Measurements from ENCODE around the gene CYBC1. TPM values are rescaled to one million over a fixed set of nuclear protein-coding genes. Genes with fewer than 3 reads are reported as not detected.

Gene CYBC1
- total RNA-seq, 1 donor from 2014 or later, result 132 TPM

DNA sequence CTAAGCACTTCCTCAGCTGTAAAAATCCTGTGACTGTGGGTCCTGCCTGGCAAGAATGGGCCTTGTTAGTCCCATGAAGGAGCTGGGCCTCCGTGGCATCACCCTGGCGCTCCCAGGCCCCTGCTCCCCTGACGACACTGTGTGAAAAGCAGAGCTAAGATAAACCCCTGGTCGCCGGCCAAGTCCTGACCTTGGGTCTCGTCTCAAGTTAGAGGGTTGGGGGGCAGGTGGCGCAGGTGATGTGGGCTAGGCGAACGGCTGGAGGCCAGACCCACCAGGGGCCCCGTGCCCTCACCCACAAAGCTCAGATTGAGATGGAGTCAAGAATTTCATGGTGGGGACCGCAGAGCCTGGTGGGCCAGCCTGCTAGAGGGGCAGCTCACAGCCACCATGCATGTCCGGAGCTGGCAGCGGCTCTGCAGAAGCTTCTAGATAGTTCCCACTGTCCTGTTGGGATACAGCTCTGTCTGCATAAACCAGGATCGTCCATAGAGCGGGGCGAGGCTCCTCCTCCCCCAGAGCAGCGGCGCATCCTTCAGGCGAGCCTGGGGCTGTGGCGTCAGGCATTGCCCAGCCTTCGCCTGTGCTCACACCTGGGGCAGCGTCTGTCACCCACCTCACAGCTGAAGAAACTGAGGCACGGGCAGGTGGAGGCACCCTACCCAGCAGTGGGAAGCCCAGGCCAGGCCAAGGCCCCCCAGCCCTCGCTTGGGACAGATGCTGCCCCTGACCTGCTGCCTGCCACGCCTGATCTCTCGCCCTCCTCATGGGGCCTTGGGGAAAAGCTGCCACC lies 12.0 kb downstream of the CYBC1 start:
- no peak overlapping the region for H3K27ac ChIP-seq
- no peaks in the 10 kb centered on the region for H3K27me3 ChIP-seq (ENCODE audit: low read depth)
- no peak overlapping the region for H3K4me3 ChIP-seq
- DNase-seq (no peak), ATAC-seq (no peak)
- intact Hi-C loops (cut with DNase I), result no loop called here
- peaks cover 5% of the 10 kb centered on the region for H3K4me1 ChIP-seq
- TF ChIP-seq, protein P1, sequence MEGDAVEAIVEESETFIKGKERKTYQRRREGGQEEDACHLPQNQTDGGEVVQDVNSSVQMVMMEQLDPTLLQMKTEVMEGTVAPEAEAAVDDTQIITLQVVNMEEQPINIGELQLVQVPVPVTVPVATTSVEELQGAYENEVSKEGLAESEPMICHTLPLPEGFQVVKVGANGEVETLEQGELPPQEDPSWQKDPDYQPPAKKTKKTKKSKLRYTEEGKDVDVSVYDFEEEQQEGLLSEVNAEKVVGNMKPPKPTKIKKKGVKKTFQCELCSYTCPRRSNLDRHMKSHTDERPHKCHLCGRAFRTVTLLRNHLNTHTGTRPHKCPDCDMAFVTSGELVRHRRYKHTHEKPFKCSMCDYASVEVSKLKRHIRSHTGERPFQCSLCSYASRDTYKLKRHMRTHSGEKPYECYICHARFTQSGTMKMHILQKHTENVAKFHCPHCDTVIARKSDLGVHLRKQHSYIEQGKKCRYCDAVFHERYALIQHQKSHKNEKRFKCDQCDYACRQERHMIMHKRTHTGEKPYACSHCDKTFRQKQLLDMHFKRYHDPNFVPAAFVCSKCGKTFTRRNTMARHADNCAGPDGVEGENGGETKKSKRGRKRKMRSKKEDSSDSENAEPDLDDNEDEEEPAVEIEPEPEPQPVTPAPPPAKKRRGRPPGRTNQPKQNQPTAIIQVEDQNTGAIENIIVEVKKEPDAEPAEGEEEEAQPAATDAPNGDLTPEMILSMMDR (IDR thresholded peaks at IDR 0.05), result no peak
- no peaks in the 10 kb centered on the region for H3K9me3 ChIP-seq
- H3K36me3 ChIP-seq, result peaks cover 43% of the 10 kb centered on the region

DNA sequence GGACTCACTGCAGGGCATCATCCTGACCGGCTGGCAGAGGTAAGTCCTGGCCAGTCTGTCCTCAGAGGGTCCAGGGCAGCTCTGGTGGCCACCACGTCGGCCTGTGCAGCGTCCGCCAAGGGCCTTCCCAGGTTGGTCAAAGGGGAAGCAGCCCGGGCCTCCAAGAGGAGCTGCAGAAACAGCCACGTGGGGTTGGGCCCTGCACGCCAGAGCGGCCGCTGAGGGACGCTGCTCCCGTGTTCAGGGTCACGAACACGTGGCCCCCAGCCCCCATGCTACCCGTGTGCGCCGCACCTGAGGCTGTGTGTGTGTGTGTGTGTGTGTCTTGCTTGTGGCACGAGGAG lies 13.3 kb downstream of the CYBC1 start:
- ATAC-seq (no peak), DNase-seq (no peak)
- Histone ChIP-seq H3K36me3 (peaks cover 31% of the 10 kb centered on the region), H3K9me3 (no peaks in the 10 kb centered on the region), H3K27me3 (ENCODE audit: low read depth) (no peaks in the 10 kb centered on the region), H3K4me3 (no peak overlapping the region), H3K27ac (no peak overlapping the region), H3K4me1 (peaks cover 5% of the 10 kb centered on the region)
- intact Hi-C loops (cut with DNase I), result no loop called here
- TF ChIP-seq, protein P1 (IDR thresholded peaks at IDR 0.05), result no peak

DNA sequence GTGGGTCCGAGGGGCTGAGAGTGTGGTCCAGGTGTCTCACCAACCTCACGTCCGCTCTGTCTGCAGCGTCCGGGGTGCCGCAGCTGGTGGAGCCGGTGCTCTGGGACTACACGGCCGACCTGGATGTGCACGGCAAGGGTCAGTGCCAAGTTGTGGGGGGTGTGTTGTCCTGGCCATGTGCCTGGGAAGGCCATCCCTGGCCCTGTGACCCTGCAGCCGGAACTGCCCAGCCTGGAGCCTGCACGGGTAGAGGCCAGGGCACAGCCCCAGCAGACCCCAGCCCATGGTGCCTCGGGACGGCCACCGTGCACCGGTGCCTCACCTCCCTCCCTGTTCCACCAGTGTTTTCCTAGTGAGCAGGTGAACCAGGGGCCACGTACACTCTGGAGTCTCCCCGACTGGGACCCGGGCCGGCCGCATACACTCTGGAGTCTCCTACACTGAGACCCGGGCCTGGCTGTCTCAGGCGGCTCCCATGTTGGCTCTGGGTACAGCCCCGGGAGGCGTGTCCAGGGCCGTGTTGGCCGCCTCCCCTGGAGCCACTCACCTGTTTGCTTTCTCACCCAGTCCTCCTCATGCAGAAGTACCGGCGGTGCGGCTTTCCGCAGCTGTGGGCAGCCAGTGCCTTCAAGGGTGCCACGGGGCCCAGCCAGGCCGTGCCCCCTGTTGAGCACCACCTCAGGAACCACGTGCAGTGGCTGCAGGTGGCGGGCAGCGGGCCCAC lies 13.8 kb downstream of the CYBC1 start:
- Histone ChIP-seq H3K4me3 (no peak overlapping the region), H3K9me3 (no peaks in the 10 kb centered on the region), H3K27me3 (ENCODE audit: low read depth) (no peaks in the 10 kb centered on the region), H3K27ac (no peak overlapping the region), H3K36me3 (peaks cover 25% of the 10 kb centered on the region), H3K4me1 (peaks cover 5% of the 10 kb centered on the region)
- TF ChIP-seq, protein P1 (IDR thresholded peaks at IDR 0.05), result no peak
- DNase-seq (no peak), ATAC-seq (no peak)
- intact Hi-C loops (cut with DNase I), result no loop called here

DNA sequence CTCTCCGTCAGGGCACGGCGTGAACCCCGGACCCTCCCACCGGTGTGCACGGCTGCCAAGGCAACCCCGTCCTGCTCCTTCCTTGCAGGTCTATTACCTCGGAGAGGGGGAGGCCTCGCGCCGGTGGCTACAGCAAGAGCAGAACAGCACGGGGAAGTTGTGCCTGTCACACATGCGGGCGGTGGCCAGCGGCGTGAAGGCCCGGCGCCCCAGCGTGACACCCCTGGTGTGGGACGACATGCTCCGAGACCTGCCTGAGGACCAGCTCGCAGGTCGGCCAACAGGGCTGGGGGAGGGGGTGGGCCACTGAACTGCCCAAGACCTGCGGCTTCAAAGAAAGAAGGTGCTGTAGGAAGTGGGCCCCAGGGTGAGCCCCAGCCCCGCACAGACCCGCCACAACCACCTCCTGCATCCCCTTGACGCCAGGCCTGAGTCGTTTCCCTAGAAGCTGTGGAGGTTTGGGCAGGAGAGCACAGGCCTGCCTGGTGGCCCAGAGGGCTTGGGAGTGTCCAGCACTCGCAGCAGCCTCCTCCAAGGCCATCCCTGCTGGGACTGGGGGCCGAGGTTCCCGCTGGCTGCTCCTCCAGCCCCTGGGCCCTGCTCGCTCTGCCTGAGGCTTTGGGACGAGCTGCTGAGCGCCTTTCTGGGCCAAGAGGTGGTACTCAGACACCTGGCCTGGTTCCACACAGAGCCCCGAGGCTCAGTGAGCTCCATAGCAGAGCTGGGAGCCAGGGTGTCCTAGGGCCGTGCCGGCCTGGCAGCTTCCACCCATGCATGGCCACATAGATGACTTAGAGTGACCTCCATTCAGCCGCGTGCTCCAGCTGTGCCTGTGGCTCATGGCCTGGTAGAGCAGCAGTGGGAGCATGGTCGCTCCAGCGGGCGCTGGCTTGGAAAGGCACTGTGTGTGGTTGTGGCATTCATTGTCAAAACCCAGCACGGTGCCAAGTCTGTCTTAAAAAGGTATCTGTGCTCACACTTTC lies 14.7 kb downstream of the CYBC1 start:
- H3K4me3 ChIP-seq, result no peak overlapping the region
- H3K36me3 ChIP-seq, result peaks cover 22% of the 10 kb centered on the region
- H3K27ac ChIP-seq, result no peak overlapping the region
- no peaks in the 10 kb centered on the region for H3K9me3 ChIP-seq
- no peaks in the 10 kb centered on the region for H3K27me3 ChIP-seq (ENCODE audit: low read depth)
- ATAC-seq (no peak), DNase-seq (no peak)
- intact Hi-C loops (cut with DNase I), result no loop called here
- H3K4me1 ChIP-seq, result peaks cover 5% of the 10 kb centered on the region
- TF ChIP-seq, protein P1 (IDR thresholded peaks at IDR 0.05), result no peak

DNA sequence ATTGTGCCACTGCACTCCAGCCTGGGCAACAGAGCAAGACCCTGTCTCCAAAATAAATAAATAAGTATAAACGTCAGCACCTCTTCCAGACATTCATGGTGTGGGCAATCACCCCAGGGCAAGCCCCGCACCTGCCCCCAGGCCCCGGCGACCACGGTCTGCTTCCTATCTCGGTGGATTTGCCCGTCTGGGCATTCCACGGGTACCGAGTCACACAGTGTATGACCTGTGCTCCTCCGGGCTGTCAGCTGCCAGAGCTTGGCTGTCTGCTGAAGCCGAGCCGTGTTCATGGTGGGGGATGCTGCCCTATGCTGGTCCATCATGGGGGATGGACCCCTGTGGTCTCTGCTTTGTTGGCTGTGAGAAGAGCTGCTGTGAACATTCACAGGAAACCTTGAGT lies 15.4 kb downstream of the CYBC1 start:
- ATAC-seq (no peak), DNase-seq (no peak)
- Histone ChIP-seq H3K4me3 (no peak overlapping the region), H3K36me3 (peaks cover 22% of the 10 kb centered on the region), H3K4me1 (no peaks in the 10 kb centered on the region), H3K9me3 (no peaks in the 10 kb centered on the region), H3K27ac (no peak overlapping the region), H3K27me3 (ENCODE audit: low read depth) (no peaks in the 10 kb centered on the region)
- intact Hi-C loops (cut with DNase I), result no loop called here
- TF ChIP-seq, protein P1 (IDR thresholded peaks at IDR 0.05), result no peak

All from lower lobe of right lung (tissue), 2 donors.